NCI-H2227 (cell line): ENCODE results near the gene MYH9.

Experiments
- DNase-seq: peaks from one replicate; lab custom pipeline; 2025; ENCODE audit not compliant: unreplicated experiment; lab: John Stamatoyannopoulos, UW

MYH9 gene

GRCh38 chr22:36234919-36235318 is 152.8 kb downstream of the MYH9 start:
- no peak for DNase-seq

- no peak for DNase-seq
Measured at GRCh38 chr22:36234213-36234612, 153.6 kb downstream of the MYH9 start.

- DNase-seq, result no peak
Measured at GRCh38 chr22:36233796-36234195, 154.0 kb downstream of the MYH9 start.

GRCh38 chr22:36232715-36233401 is 154.9 kb downstream of the MYH9 start:
- no peak for DNase-seq
